Fibroblast of the aortic adventitia (primary cell): ENCODE measurements around the gene SLC5A11. TPM values are rescaled to one million over a fixed set of nuclear protein-coding genes. Genes with fewer than 3 reads are reported as not detected.
"Not testable (repeated sequence)": the region's sequence is repeated elsewhere in the genome, so short reads cannot be mapped to it uniquely, and the experiment has no call there.

Source experiments
- DNase-seq: peaks from one replicate; pipeline ENCODE4 v3.0.0-alpha.2; 2010; ENCODE audit warnings: low read depth
- H3K4me3 ChIP-seq: 2 replicates; pipeline ENCODE4 v1.5.1; 2011; ENCODE audit warnings: low read depth, mild to moderate bottlenecking, control low read depth, low read length, moderate library complexity
- CTCF ChIP-seq: IDR thresholded peaks from 2 replicates; pipeline ENCODE4 v1.5.1; 2011; ENCODE audit warnings: mild to moderate bottlenecking, low read length, control low read depth, inconsistent platforms; ENCODE audit not compliant: insufficient read depth
- total RNA-seq: library from RNA; depleted of rRNA; stranded (reverse); fragments of >200 nt; gene quantifications from 2 replicates; pipeline ENCODE4 v1.2.3, GENCODE V29; 2012; ENCODE audit warnings: low replicate concordance

The SLC5A11 gene
- not detected in 2 replicates for total RNA-seq

- no peak within 1 kb of the TSS for H3K4me3 ChIP-seq
- DNase-seq = no peak
- TF ChIP-seq CTCF = no peak
Measured at GRCh38 chr16:24845726-24846547, at the start of gene SLC5A11. Gene SLC5A11, plus strand, starts transcription at chr16:24845963. Its CDS starts 12,681 bp downstream, at chr16:24858644.

DNA sequence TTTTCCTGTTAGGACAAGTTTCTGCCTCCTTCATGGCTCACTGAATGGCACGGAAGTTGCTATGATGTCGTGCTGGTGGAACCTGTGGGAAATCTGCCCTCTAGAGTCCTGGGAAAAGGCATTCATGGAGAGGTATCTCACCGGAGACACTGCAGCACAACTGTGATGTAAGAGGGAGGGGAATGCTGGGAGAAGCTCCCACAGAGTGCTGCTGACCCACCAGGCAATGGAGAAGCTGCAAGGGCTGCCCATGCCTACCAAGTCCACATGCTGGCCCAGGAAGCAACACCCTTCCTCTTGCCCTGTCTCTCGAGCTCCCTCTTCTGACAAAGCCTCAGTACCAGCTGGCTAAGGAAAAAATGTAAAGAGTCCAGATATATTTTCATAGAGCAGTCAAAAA, 45.2 kb upstream of the SLC5A11 start:
- no peak overlapping the region for H3K4me3 ChIP-seq
- TF ChIP-seq CTCF = peak; percentile 36
- peak; percentile 28 for DNase-seq

DNA sequence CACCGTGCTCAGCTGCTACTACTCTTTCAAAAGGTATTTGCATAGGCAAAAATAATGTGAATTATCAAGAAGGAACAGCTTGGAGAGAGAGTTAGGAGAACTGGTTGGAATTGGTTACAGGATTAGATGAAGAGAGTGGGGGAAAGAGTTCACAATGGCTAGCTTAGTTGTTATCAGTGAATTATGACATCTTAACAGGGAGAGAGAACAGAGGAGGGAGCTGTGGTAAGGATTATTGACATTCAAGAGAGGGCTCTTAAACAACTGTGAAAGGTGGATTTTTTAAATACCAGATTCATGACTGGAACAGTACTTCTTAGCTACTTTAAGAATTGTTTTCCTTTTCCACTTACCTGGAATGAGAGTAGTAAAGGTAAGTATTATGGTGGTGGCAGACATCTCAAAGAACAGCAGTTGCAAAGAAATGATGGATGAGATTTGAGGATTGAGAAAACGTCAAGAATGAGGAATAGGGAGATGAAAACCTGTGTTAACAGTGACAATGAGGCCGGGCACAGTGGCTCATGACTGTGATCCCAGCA, 43.9 kb upstream of the SLC5A11 start:
- no peak for TF ChIP-seq CTCF
- H3K4me3 ChIP-seq = no peak overlapping the region
- DNase-seq = no peak

GRCh38 chr16:24805484-24805883, 40.3 kb upstream of the SLC5A11 start:
- TF ChIP-seq CTCF = no peak
- no peak for DNase-seq
- no peak overlapping the region for H3K4me3 ChIP-seq

- no peak overlapping the region for H3K4me3 ChIP-seq
- no peak for TF ChIP-seq CTCF
- DNase-seq = no peak
Measured at GRCh38 chr16:24807301-24807700, 38.5 kb upstream of the SLC5A11 start.

DNA sequence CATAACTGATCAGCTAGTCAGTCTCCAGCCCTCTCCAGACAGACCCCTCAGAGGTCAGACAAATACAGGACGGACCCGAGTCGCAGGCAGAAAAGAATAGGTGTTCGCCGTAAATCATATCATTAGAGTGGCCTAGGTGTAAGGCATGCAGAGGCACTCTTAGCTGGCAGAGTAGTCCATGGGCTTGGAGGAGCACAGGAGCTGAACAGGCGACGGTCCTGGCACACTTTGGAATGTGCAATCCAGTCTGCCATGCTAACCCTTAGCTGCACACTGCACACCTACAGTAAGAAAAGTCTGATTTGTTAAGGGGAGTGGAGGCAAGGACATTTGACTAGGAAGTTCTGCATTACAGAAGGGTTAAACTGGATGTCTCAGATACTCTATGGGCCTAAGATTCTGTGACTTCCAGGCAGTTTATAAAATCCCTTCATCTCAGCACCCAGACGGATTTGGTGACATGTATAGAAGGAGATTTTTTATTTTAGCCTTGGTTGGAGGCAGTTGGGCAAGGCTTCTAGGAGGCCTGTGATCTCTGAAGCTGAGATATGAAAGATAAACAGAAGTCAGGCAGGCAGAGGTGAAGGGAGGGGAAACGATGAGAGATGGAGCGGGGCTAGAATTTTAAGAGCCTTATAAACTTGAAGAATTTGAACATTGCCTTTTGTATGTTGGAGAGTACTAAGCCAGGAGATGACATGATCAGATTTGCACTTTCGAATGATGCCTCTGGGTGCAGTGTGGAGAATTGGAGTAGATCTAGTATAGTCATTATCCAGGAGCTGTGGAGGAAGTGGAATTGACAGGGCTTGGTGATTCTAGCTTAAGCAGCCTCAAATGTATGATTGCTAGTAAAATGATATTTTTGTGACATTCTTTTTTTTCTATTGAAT, 34.6 kb upstream of the SLC5A11 start:
- H3K4me3 ChIP-seq = no peak overlapping the region
- no peak for DNase-seq
- no peak for TF ChIP-seq CTCF

GRCh38 chr16:24812813-24813212, 33.0 kb upstream of the SLC5A11 start:
- H3K4me3 ChIP-seq, DNase-seq: not testable (repeated sequence)
